T-cell (primary cell): ENCODE data around the gene CCR5. TPM values are rescaled to one million over a fixed set of nuclear protein-coding genes. Genes with fewer than 3 reads are reported as not detected.

Experiments used
- ATAC-seq, 4 experiments: fragments of 200-7000 bp in 3 of 4; fragments of 150-1000 bp in 1 of 4; cut with Tn5 transposase; replicated peaks in 1 of 4; 1 replicate in 3 of 4; 2 replicates in 1 of 4; pipeline ENCODE4 v1.10.0; 2021; ENCODE audit warnings: moderate library complexity in 3 of 4, mild to moderate bottlenecking in 2 of 4, moderate number of reproducible peaks in 1 of 4
- CTCF ChIA-PET, 2 donors: fragments of 300-600 bp; sonication (Branson Sonifier 250); formaldehyde crosslinking; loops; one replicate each; lab custom pipeline; 2022; ENCODE audit warnings: antibody characterized with exemption in 2 of 2; lab: Charles Lee
- POLR2A ChIA-PET, 2 donors: fragments of 300-600 bp; sonication (Branson Sonifier 250); formaldehyde crosslinking; loops; one replicate each; lab custom pipeline; 2022; ENCODE audit warnings: antibody characterized with exemption in 2 of 2; lab: Charles Lee
- DNase-seq, 35 experiments: peaks; one replicate each; pipeline versions ENCODE4 v3.0.0 to v3.0.0-alpha.2; 2013 to 2023
- H3K27ac ChIP-seq: one replicate; pipeline ENCODE4 v1.5.1; 2013; ENCODE audit warnings: low read length
- H3K27me3 ChIP-seq, 2 experiments: replicated peaks in 1 of 2; 1 replicate in 1 of 2; 2 replicates in 1 of 2; pipeline versions ENCODE4 v1.6.1 to v1.7.0; 2013; ENCODE audit warnings: low read length in 1 of 2, mixed read lengths in 1 of 2; ENCODE audit not compliant: control insufficient read depth in 2 of 2, insufficient read depth in 2 of 2; ENCODE audit errors: extremely low read depth in 1 of 2
- H3K36me3 ChIP-seq, 2 donors: 1 replicate in 1 of 2; 2 replicates in 1 of 2; pipeline versions ENCODE4 v1.6.1 to v1.7.0; 2013; ENCODE audit warnings: low read length in 1 of 2; ENCODE audit not compliant: control insufficient read depth in 2 of 2, insufficient read depth in 1 of 2; ENCODE audit errors: extremely low read depth in 1 of 2
- H3K4me1 ChIP-seq, 2 experiments: 1 replicate in 1 of 2; 2 replicates in 1 of 2; pipeline versions ENCODE4 v1.6.1 to v1.7.0; 2013; ENCODE audit warnings: low read length in 2 of 2, mixed read lengths in 1 of 2; ENCODE audit not compliant: insufficient read depth in 2 of 2, control insufficient read depth in 1 of 2; ENCODE audit errors: extremely low read depth in 1 of 2
- H3K4me3 ChIP-seq, 2 donors: 1 replicate in 1 of 2; 2 replicates in 1 of 2; pipeline versions ENCODE4 v1.5.1 to v1.7.0; 2013; ENCODE audit warnings: mild to moderate bottlenecking in 2 of 2, low read length in 1 of 2, moderate library complexity in 1 of 2; ENCODE audit not compliant: control insufficient read depth in 1 of 2; ENCODE audit errors: extremely low read depth in 1 of 2
- H3K9me3 ChIP-seq: 2 replicates; pipeline ENCODE4 v1.7.0; 2013
- H3K27ac Mint-ChIP-seq, 2 donors: one replicate each; pipeline ENCODE4 v1.8.0; 2020 to 2021; ENCODE audit warnings: mild to moderate bottlenecking in 2 of 2, mixed read lengths in 2 of 2
- H3K27me3 Mint-ChIP-seq, 2 donors: one replicate each; pipeline ENCODE4 v1.8.0; 2021 to 2022; ENCODE audit warnings: mixed read lengths in 2 of 2
- H3K36me3 Mint-ChIP-seq: one replicate; pipeline ENCODE4 v1.8.0; 2021; ENCODE audit warnings: mixed read lengths
- H3K4me1 Mint-ChIP-seq, 3 donors: one replicate each; pipeline ENCODE4 v1.8.0; 2020 to 2022; ENCODE audit warnings: mixed read lengths in 3 of 3, mild to moderate bottlenecking in 1 of 3
- H3K4me3 Mint-ChIP-seq, 3 donors: one replicate each; pipeline ENCODE4 v1.8.0; 2020 to 2022; ENCODE audit warnings: mild to moderate bottlenecking in 3 of 3, mixed read lengths in 3 of 3, moderate library complexity in 3 of 3
- H3K9me3 Mint-ChIP-seq, 3 donors: one replicate each; pipeline ENCODE4 v1.8.0; 2020 to 2022; ENCODE audit warnings: mixed read lengths in 3 of 3
- WGBS: methylation state at CpG from one replicate; pipeline ENCODE4 v1.1.5; 2013; ENCODE audit warnings: missing lambda C conversion rate; ENCODE audit not compliant: insufficient coverage; 5-methylcytosine and 5-hydroxymethylcytosine counted together
- total RNA-seq, 35 experiments: library from RNA in 6 of 35; stranded (reverse) in 6 of 35; fragments of 120-200 nt in 1 of 35; gene quantifications; one replicate each; pipeline versions ENCODE4 v1.2.1 to v1.2.4 and lab custom pipeline; 2013 to 2026

Gene CCR5
- total RNA-seq, 5 donors from 2014 or later (not counting 1 experiment from before 2014, with no cell fraction given): 4.0 to 14.6 (median 10.1) TPM

GRCh38 chr3:46398186-46398955 lies 27.6 kb downstream of the CCR5 start:
- H3K4me1 ChIP-seq: peaks cover 0 to 4% of the 10 kb centered on the region in 2 experiments
- H3K9me3 Mint-ChIP-seq: peaks cover 0 to 4% (median 0%) of the 10 kb centered on the region in 3 donors
- no peaks in the 10 kb centered on the region for H3K9me3 ChIP-seq
- no peak overlapping the region for H3K27ac Mint-ChIP-seq
- ATAC-seq (no peak), DNase-seq (no peak)
- CTCF ChIA-PET: interaction anchor here in 1 of 2 donors (0.6 kb wide), 1 partner anchor 20 kb away, joined by 3 read pairs; no protein-coding TSS in a partner anchor
- no peak overlapping the region for H3K4me3 Mint-ChIP-seq
- WGBS: 95% methylated on average over 3 of the region's 6 CpGs
- H3K4me3 ChIP-seq: no peak overlapping the region
- peaks cover 0 to 4% (median 0%) of the 10 kb centered on the region in 3 donors for H3K4me1 Mint-ChIP-seq
- H3K36me3 Mint-ChIP-seq: no peaks in the 10 kb centered on the region
- no peak overlapping the region for H3K27ac ChIP-seq
- H3K36me3 ChIP-seq: no peaks in the 10 kb centered on the region
- H3K27me3 Mint-ChIP-seq: peaks cover 2 to 3% of the 10 kb centered on the region in 2 donors
- POLR2A ChIA-PET: no interaction called here
- no peaks in the 10 kb centered on the region for H3K27me3 ChIP-seq

- Histone ChIP-seq H3K27ac (no peak overlapping the region), H3K4me3 (no peak overlapping the region), H3K36me3 (no peaks in the 10 kb centered on the region), H3K4me1 (peaks cover 0 to 4% of the 10 kb centered on the region in 2 experiments), H3K9me3 (no peaks in the 10 kb centered on the region), H3K27me3 (no peaks in the 10 kb centered on the region)
- Mint-ChIP-seq H3K4me3 (no peak overlapping the region), H3K9me3 (peaks cover 0 to 4% (median 0%) of the 10 kb centered on the region in 3 donors), H3K36me3 (no peaks in the 10 kb centered on the region), H3K27me3 (peaks cover 2 to 3% of the 10 kb centered on the region in 2 donors), H3K4me1 (peaks cover 0 to 4% (median 0%) of the 10 kb centered on the region in 3 donors), H3K27ac (no peak overlapping the region)
- ChIA-PET POLR2A (no interaction called here), CTCF (interaction anchor here in 1 of 2 donors (0.6 kb wide), 2 partner anchors 18 to 1598 kb away, joined by 3 read pairs; no protein-coding TSS in a partner anchor)
- ATAC-seq: no peak
- no peak for DNase-seq
- 91% methylated on average over 1 of the region's 2 CpGs for WGBS
These were observed 28.4 kb downstream of the CCR5 start for GRCh38 chr3:46399098-46399497.

GRCh38 chr3:46399557-46399956 lies 28.8 kb downstream of the CCR5 start:
- ChIA-PET CTCF (interaction anchor here in 1 of 2 donors (0.6 kb wide), 2 partner anchors 18 to 1597 kb away, joined by 3 read pairs; no protein-coding TSS in a partner anchor), POLR2A (no interaction called here)
- 73% methylated on average over 1 of the region's 2 CpGs for WGBS

GRCh38 chr3:46400000-46400734 lies 29.4 kb downstream of the CCR5 start:
- H3K4me1 Mint-ChIP-seq: peaks cover 0 to 4% (median 0%) of the 10 kb centered on the region in 3 donors
- Histone ChIP-seq H3K36me3 (no peaks in the 10 kb centered on the region), H3K4me1 (peaks cover 0 to 4% of the 10 kb centered on the region in 2 experiments), H3K27me3 (no peaks in the 10 kb centered on the region), H3K4me3 (no peak overlapping the region), H3K9me3 (no peaks in the 10 kb centered on the region), H3K27ac (no peak overlapping the region)
- 79% methylated on average over 4 of the region's 8 CpGs for WGBS
- ChIA-PET CTCF (interaction anchor here in 1 of 2 donors (0.6 kb wide), 1 partner anchor 263 kb away, joined by 3 read pairs; no protein-coding TSS in a partner anchor), POLR2A (no interaction called here)
- no peak overlapping the region for H3K27ac Mint-ChIP-seq
- H3K4me3 Mint-ChIP-seq: no peak overlapping the region
- ATAC-seq: no peak
- H3K9me3 Mint-ChIP-seq: peaks cover 0 to 4% (median 0%) of the 10 kb centered on the region in 3 donors
- no peaks in the 10 kb centered on the region for H3K36me3 Mint-ChIP-seq
- H3K27me3 Mint-ChIP-seq: peaks cover under 1 to 3% of the 10 kb centered on the region in 2 donors
- no peak for DNase-seq

More at GRCh38 chr3:46399557-46399956, 28.8 kb downstream of the CCR5 start:
- Histone ChIP-seq H3K36me3 (no peaks in the 10 kb centered on the region), H3K9me3 (no peaks in the 10 kb centered on the region), H3K4me3 (no peak overlapping the region), H3K4me1 (peaks cover 0 to 4% of the 10 kb centered on the region in 2 experiments), H3K27ac (no peak overlapping the region), H3K27me3 (no peaks in the 10 kb centered on the region)
- Mint-ChIP-seq H3K9me3 (peaks cover 0 to 4% (median 0%) of the 10 kb centered on the region in 3 donors), H3K36me3 (no peaks in the 10 kb centered on the region), H3K27me3 (peaks cover 2 to 3% of the 10 kb centered on the region in 2 donors), H3K27ac (no peak overlapping the region), H3K4me1 (peaks cover 0 to 4% (median 0%) of the 10 kb centered on the region in 3 donors), H3K4me3 (no peak overlapping the region)
- ATAC-seq: no peak
- no peak for DNase-seq

- Histone ChIP-seq H3K27me3 (no peaks in the 10 kb centered on the region), H3K36me3 (no peaks in the 10 kb centered on the region), H3K4me1 (peaks cover 0 to 4% of the 10 kb centered on the region in 2 experiments), H3K4me3 (no peak overlapping the region), H3K9me3 (no peaks in the 10 kb centered on the region), H3K27ac (no peak overlapping the region)
- DNase-seq (no peak), ATAC-seq (no peak)
- Mint-ChIP-seq H3K36me3 (no peaks in the 10 kb centered on the region), H3K9me3 (peaks cover 0 to 4% (median 0%) of the 10 kb centered on the region in 3 donors), H3K27me3 (peaks cover 0 to 3% of the 10 kb centered on the region in 2 donors), H3K27ac (no peak overlapping the region), H3K4me1 (peaks cover 0 to 4% (median 0%) of the 10 kb centered on the region in 3 donors), H3K4me3 (no peak overlapping the region)
- WGBS: 89% methylated on average over 5 of the region's 5 CpGs
- ChIA-PET POLR2A (no interaction called here), CTCF (no interaction called here)
These were observed 30.1 kb downstream of the CCR5 start for GRCh38 chr3:46400846-46401245.

GRCh38 chr3:46401579-46401978 lies 30.8 kb downstream of the CCR5 start:
- H3K36me3 ChIP-seq: no peaks in the 10 kb centered on the region
- ChIA-PET CTCF (no interaction called here), POLR2A (no interaction called here)
- no peaks in the 10 kb centered on the region for H3K27me3 ChIP-seq
- H3K4me3 ChIP-seq: no peak overlapping the region
- Mint-ChIP-seq H3K4me3 (no peak overlapping the region), H3K36me3 (no peaks in the 10 kb centered on the region), H3K4me1 (peaks cover 1 to 2% (median 2%) of the 10 kb centered on the region in 3 donors), H3K27me3 (peaks cover 0 to 3% of the 10 kb centered on the region in 2 donors), H3K9me3 (peaks cover 0 to 4% (median 0%) of the 10 kb centered on the region in 3 donors), H3K27ac (no peak overlapping the region)
- WGBS: no CpG with 5 or more reads among the region's 2 CpGs
- ATAC-seq (no peak), DNase-seq (no peak)
- no peak overlapping the region for H3K27ac ChIP-seq
- H3K4me1 ChIP-seq: peaks cover 0 to 1% of the 10 kb centered on the region in 2 experiments
- no peaks in the 10 kb centered on the region for H3K9me3 ChIP-seq
